ENCODE measurements around the gene NEURL2. TPM values are rescaled to one million over a fixed set of nuclear protein-coding genes. Genes with fewer than 3 reads are reported as not detected.

NEURL2 gene
- total and polyA plus RNA-seq, 10 of the 15 experiments (the other 5 are each of a cell fraction or from before 2014, with no cell fraction given): 0.53 to 7.0 (median 2.7) TPM

- Histone ChIP-seq H3K36me3 (ENCODE audit: control insufficient read depth in 2 of 2, insufficient read depth in 2 of 2, low read length in 1 of 2) (peaks cover 16 to 19% of the 10 kb centered on the region in 2 experiments; a peak in 3 of 4 replicates), H3K4me1 (ENCODE audit: control insufficient read depth, insufficient read depth, low read length) (peaks cover 5% of the 10 kb centered on the region; the same call in 1 of the 2 replicates), H3K9ac (ENCODE audit: control insufficient read depth, insufficient read depth, low read length) (no peak overlapping the region), H3K9me3 (replicated peaks; ENCODE audit: control insufficient read depth, insufficient read depth, low read length) (no peaks in the 10 kb centered on the region), H3K4me3 (no peak overlapping the region), H3K79me2 (ENCODE audit: control insufficient read depth, insufficient read depth, low read length) (peaks cover 23% of the 10 kb centered on the region), H3K4me2 (ENCODE audit: control insufficient read depth, insufficient read depth) (no peak overlapping the region), H2AFZ (ENCODE audit: control insufficient read depth, low read depth, low read length) (no peak overlapping the region), H3K27ac (ENCODE audit: control insufficient read depth, insufficient read depth) (no peak overlapping the region), H3K27me3 (replicated peaks in 1 of 2; ENCODE audit: control insufficient read depth in 2 of 2, insufficient read depth in 2 of 2, low read length in 1 of 2) (no peaks in the 10 kb centered on the region), H4K20me1 (ENCODE audit: control insufficient read depth, insufficient read depth) (no peaks in the 10 kb centered on the region)
- RAD21 ChIA-PET (ENCODE audit: unreplicated experiment): interaction anchor here (5.5 kb wide), 1 partner anchor 23 kb away, joined by 66 read pairs; no protein-coding TSS in a partner anchor
- TF ChIP-seq RCOR1 (conservative IDR thresholded peaks at IDR 0.05; ENCODE audit: low read depth, low read length) (no peak), CHD2 (IDR thresholded peaks at IDR 0.05; ENCODE audit: borderline replicate concordance, low read depth, low read length) (no peak), NRF1 (conservative IDR thresholded peaks at IDR 0.05; ENCODE audit: low read depth, low read length) (no peak), RUNX3 (IDR thresholded peaks at IDR 0.05; ENCODE audit: low read length) (no peak), MXI1 (IDR thresholded peaks at IDR 0.05; ENCODE audit: low read depth, low read length) (no peak), TCF3 (IDR thresholded peaks at IDR 0.05; ENCODE audit: borderline replicate concordance, insufficient read depth, low read depth, low read length) (no peak), TBL1XR1 (IDR thresholded peaks at IDR 0.05; ENCODE audit: low read depth, low read length) (no peak), ATF2 (IDR thresholded peaks at IDR 0.05; ENCODE audit: low read length) (peak; percentile 36; the same call in 1 of the 2 replicates), DPF2 (IDR thresholded peaks at IDR 0.05) (no peak), TCF12 (IDR thresholded peaks at IDR 0.05; ENCODE audit: low read depth, low read length) (no peak), IRF3 (IDR thresholded peaks at IDR 0.05) (no peak), NFYB (IDR thresholded peaks at IDR 0.05; ENCODE audit: insufficient read depth, low read depth, low read length) (no peak), ATF7 (IDR thresholded peaks at IDR 0.05; ENCODE audit: low read depth) (peak; percentile 81)
- DNase-seq (ENCODE audit: low read depth, low spot score): no peak
- no peak for ATAC-seq
- WGBS (ENCODE audit: insufficient coverage, insufficient replicate concordance, low lambda C conversion rate, missing lambda C conversion rate): 62% methylated on average over 2 of the region's 2 CpGs
- POLR2A ChIA-PET: interaction anchor here (1.4 to 1.7 kb wide), 2 partner anchors 29 to 57 kb away, joined by 3 to 4 read pairs; partner anchors contain the start of gene ZSWIM1
- no TSS peak for BruUV-seq (replicated peaks)
- SMC1A ChIA-PET (ENCODE audit: uncharacterized antibody, unreplicated experiment): no interaction called here
- no peak for FAIRE-seq
- intact Hi-C loops (cut with micrococcal nuclease; ENCODE audit: unreplicated experiment): no loop called here
- CTCF ChIA-PET: interaction anchor here (0.7 to 6.5 kb wide), 4 partner anchors 25 to 114 kb away, joined by 3 to 79 read pairs (median 6); no protein-coding TSS in a partner anchor
- in situ Hi-C loops (cut with MboI): no loop called here
These were observed 46.8 kb upstream of the NEURL2 start for GRCh38 chr20:45937765-45938164.
